ENCODE measurements around the gene MMEL1.

The MMEL1 gene

DNA sequence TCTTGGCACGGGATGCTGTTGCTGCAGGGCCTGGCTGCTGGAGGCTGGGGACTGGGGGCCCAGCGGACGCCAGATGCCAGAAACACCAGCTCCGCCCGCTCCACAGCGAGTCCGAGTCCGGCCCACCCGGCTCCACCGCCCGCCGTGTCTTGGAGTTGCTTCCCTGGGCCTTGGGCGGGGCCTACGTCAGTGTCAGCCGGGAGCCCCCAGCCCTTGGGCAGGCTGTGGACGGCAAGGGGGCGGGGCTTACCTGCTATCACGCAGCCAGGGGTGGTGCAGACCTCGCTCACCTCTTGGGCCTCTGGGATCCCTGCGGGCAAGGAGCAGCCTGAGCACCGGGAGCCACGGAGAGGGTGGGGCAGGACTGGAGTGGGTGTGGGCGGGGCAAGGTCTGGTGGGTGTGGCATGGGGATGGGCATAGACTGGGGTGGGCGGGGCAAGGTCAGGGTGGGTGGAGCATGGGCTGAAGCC is 21.8 kb downstream of the MMEL1 start:
- no peak overlapping the region for H3K27ac ChIP-seq
- no peak for TF ChIP-seq ZFX (IDR thresholded peaks at IDR 0.05; ENCODE audit: borderline replicate concordance)

DNA sequence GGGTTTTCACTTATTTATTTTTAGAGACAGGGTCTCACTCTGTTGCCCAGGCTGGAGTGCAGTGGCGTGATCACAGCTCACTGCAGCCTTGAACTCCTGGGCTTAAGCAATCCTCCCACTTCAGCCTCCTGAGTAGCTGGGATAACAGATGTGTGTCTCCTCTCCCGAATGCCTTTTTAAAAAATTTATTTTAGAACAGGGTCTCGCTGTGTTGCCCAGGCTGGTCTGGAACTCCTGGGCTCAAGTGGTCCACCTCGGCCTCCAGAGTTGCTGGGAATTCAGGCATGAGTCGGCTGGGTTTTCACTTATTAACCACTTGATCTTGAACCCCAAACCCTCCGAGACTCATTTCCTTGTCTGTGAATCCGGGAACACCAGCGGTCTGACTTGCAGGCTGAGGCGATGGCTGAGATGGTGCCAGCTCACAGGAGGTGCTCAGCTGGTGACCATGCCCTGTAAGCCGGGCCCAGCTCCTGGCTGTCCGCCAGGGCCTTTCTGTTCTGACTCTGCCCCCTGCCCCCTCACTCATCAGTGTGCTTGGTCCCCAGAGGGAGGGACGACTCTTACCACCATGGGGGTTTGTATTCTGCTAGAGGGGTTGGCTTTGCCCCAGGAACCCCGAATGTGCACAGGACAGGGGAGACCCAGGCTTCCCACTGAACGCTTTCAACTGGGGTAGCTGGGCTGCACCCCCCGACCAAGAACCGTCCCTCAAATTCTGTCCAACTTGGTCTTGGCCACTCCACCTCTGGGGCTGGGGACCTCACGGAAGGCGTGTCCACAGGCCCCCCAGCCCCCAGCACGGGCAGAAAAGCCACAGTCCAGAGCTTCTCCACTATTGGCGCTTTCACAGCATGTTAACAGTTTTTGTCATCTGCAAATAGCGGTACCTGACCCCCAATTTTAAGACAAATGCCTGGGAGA is 22.5 kb downstream of the MMEL1 start:
- TF ChIP-seq, protein P1, sequence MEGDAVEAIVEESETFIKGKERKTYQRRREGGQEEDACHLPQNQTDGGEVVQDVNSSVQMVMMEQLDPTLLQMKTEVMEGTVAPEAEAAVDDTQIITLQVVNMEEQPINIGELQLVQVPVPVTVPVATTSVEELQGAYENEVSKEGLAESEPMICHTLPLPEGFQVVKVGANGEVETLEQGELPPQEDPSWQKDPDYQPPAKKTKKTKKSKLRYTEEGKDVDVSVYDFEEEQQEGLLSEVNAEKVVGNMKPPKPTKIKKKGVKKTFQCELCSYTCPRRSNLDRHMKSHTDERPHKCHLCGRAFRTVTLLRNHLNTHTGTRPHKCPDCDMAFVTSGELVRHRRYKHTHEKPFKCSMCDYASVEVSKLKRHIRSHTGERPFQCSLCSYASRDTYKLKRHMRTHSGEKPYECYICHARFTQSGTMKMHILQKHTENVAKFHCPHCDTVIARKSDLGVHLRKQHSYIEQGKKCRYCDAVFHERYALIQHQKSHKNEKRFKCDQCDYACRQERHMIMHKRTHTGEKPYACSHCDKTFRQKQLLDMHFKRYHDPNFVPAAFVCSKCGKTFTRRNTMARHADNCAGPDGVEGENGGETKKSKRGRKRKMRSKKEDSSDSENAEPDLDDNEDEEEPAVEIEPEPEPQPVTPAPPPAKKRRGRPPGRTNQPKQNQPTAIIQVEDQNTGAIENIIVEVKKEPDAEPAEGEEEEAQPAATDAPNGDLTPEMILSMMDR (IDR thresholded peaks at IDR 0.05): no peak
- no peak for TF ChIP-seq ZFX (IDR thresholded peaks at IDR 0.05; ENCODE audit: borderline replicate concordance)
- H3K27ac ChIP-seq: no peak overlapping the region

DNA sequence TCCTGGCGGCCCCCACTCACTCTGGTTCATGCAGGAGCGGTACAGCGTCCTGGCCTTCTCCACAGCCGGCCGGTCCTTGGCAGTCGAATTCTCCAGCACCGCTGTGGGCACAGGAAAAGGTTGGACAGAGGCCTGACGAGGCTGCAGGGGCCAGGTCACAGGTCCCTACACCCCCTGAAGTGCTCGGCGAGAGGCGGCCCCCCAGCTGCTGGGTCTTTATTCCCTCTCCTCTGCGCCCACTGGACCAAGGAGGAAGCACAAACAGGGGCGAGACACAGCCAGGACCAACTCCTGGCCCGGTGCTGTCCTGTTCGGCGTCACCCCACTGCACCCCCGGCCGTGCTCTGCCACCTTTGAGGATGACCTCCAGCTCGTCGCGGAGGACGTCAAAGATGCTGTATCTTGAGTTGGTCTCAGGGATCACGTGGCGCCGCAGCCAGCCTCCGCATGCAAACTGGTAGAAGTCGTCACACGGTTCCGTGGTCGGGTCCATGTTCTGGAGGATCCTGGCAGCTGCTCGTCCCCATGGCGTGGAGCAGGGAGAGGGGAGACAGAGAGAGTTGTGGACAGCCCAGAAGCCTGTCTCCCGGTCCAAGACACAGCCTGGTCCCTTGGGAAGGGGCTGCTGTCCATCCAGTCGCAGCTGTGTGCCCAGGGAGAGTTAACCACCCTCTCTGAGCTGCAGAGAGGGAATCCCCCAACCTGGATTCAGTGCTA is 23.3 kb downstream of the MMEL1 start:
- TF ChIP-seq, protein P1 (IDR thresholded peaks at IDR 0.05): no peak
- no peak for TF ChIP-seq ZFX (IDR thresholded peaks at IDR 0.05; ENCODE audit: borderline replicate concordance)
- H3K27ac ChIP-seq: no peak overlapping the region

DNA sequence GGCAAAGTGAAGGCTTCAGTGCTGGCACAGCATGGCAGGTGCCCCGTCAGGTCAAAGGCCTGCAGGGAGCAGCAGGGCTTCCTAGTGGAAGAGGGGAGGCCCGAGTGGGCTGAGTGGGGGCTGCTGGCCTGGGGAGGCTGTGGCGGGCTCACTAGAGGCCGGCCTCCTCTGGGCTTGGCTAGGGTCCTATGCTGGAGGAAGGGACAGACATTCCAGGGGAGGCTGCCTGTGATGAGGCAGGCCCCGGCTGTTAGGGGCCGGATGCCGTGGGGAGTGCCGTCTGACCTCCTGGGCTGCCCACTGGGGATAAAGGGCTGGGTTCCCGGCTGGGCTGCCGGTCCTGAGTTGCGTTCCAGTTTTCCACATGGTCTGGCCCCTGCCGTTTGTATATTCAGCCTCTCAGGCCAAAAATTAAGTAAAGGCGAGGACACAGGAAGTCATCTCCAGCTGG is 25.1 kb downstream of the MMEL1 start:
- TF ChIP-seq, protein P1 (IDR thresholded peaks at IDR 0.05): no peak
- no peak for TF ChIP-seq ZFX (IDR thresholded peaks at IDR 0.05; ENCODE audit: borderline replicate concordance)
- no peak overlapping the region for H3K27ac ChIP-seq

DNA sequence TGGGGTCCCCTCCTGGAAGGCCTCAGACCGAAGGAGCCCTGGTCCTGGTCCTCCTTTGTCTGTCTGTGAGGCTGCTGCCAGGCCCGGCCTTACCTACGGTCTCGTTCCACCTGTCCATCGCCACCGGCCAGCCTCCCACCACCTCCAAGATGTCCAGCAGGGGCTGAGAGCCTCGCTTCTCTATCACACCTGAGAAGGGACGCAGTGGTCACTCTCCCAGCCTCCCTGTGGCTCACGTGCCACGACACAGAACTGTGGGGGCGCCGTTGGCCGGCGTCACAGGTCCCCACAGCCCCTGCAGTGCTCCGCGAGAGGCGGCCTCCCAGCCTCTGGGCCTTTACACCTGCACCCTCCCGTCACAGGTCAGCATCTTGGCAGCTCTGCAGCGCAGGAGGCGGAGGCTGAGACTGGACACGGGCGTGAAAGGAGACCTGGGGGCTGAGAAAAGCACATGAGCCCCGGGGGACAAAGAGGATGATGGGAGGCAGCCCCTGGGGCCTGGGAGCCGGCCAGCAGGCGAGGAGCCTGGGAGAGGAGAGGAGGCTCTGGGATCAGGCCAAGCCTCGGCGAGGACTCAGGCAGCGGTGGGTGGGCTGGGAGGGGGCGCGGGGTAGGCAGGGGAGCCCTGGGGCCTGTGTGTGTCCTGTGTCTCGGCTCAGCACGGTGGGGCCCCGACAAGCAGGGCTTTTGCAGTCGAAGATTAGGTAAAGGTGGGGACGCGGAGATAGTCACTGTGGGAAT is 25.8 kb downstream of the MMEL1 start:
- H3K27ac ChIP-seq: no peak overlapping the region
- TF ChIP-seq ZFX (IDR thresholded peaks at IDR 0.05; ENCODE audit: borderline replicate concordance): no peak
- TF ChIP-seq, protein P1 (IDR thresholded peaks at IDR 0.05): no peak

DNA sequence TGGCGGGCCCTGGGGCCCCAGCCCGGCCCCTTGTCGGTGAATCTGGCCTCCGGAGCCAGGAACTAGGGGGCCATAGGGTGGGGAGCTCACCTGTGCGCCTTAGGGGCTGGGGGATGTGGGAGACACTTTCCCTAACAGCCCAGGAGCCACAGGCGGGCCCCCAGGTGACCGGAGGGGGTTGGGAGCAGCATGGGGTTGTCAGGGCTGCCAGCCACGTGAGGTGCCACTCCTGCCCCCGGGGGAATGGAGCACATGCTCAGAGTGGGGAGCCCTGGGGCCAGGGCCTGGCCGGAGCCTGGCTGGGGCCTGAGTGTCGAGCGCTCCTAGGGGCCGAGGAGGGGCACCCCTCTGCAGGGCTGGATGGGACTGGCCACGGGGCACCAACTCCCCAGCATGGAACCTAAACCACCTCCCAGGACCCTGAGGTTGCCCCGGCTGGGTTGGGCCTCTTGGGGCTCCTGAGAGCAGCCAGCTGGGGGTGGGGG is 26.4 kb downstream of the MMEL1 start:
- TF ChIP-seq, protein P1 (IDR thresholded peaks at IDR 0.05): no peak
- no peak overlapping the region for H3K27ac ChIP-seq
